CD14-positive monocyte (primary cell): ENCODE results near the gene RUFY2. TPM values are rescaled to one million over a fixed set of nuclear protein-coding genes. Genes with fewer than 3 reads are reported as not detected.

ENCODE experiments used
- DNase-seq, 3 donors: peaks; one replicate each; pipeline ENCODE4 v3.0.0-alpha.2; 2011 to 2022
- H2AFZ ChIP-seq: 2 replicates; pipeline ENCODE4 v1.6.0; 2012; ENCODE audit warnings: mild to moderate bottlenecking, low read depth, low read length, inconsistent platforms; ENCODE audit not compliant: insufficient read depth, poor library complexity, severe bottlenecking
- H3K27ac ChIP-seq, 2 donors: 1 replicate in 1 of 2; 2 replicates in 1 of 2; pipeline ENCODE4 v1.5.1; 2012 to 2013; ENCODE audit warnings: low read length in 2 of 2, control low read depth in 1 of 2, inconsistent platforms in 1 of 2, low read depth in 1 of 2, mild to moderate bottlenecking in 1 of 2
- H3K27me3 ChIP-seq, 2 donors: one replicate each; pipeline versions ENCODE4 v1.6.0 to v1.6.1; 2011 to 2013; ENCODE audit warnings: low read length in 2 of 2; ENCODE audit not compliant: control insufficient read depth in 2 of 2, insufficient read depth in 2 of 2
- H3K36me3 ChIP-seq, 2 donors: replicated peaks in 1 of 2; 1 replicate in 1 of 2; 2 replicates in 1 of 2; pipeline versions ENCODE4 v1.5.1 to v1.6.1; 2012 to 2013; ENCODE audit warnings: low read length in 2 of 2, control low read depth in 1 of 2, inconsistent platforms in 1 of 2, mild to moderate bottlenecking in 1 of 2; ENCODE audit not compliant: insufficient read depth in 2 of 2, control insufficient read depth in 1 of 2
- H3K4me1 ChIP-seq, 2 donors: 1 replicate in 1 of 2; 2 replicates in 1 of 2; pipeline versions ENCODE4 v1.5.1 to v1.6.1; 2012 to 2013; ENCODE audit warnings: low read length in 2 of 2, control low read depth in 1 of 2, inconsistent platforms in 1 of 2, mild to moderate bottlenecking in 1 of 2, moderate library complexity in 1 of 2; ENCODE audit not compliant: insufficient read depth in 2 of 2, control insufficient read depth in 1 of 2
- H3K4me2 ChIP-seq: replicated peaks from 2 replicates; pipeline ENCODE3; 2012; ENCODE audit warnings: low read length, moderate library complexity, mild to moderate bottlenecking; ENCODE audit not compliant: poor library complexity, severe bottlenecking; ENCODE audit errors: extremely low read depth
- H3K4me3 ChIP-seq, 3 experiments: fragments of 200-600 bp in 1 of 3; sonication (generic) in 1 of 3; replicated peaks in 1 of 3; 1 replicate in 2 of 3; 2 replicates in 1 of 3; pipeline ENCODE4 v1.5.1; 2011 to 2013; ENCODE audit warnings: low read length in 3 of 3, mild to moderate bottlenecking in 3 of 3, control low read depth in 2 of 3, low read depth in 2 of 3, inconsistent platforms in 1 of 3, moderate library complexity in 1 of 3
- H3K79me2 ChIP-seq: 2 replicates; pipeline ENCODE4 v1.6.0; 2012; ENCODE audit warnings: mild to moderate bottlenecking, control low read depth, inconsistent platforms, low read length, moderate library complexity; ENCODE audit not compliant: insufficient read depth
- H3K9ac ChIP-seq: 2 replicates; pipeline ENCODE4 v1.6.0; 2017; ENCODE audit warnings: low read length, mild to moderate bottlenecking; ENCODE audit not compliant: insufficient read depth, poor library complexity, severe bottlenecking
- H3K9me3 ChIP-seq, 2 donors: replicated peaks in 1 of 2; 1 replicate in 1 of 2; 2 replicates in 1 of 2; pipeline versions ENCODE4 v1.5.1 to v1.6.1; 2012 to 2013; ENCODE audit warnings: low read length in 2 of 2, control low read depth in 1 of 2; ENCODE audit not compliant: control insufficient read depth in 1 of 2, insufficient read depth in 1 of 2
- H4K20me1 ChIP-seq: 2 replicates; pipeline ENCODE4 v1.6.0; 2012; ENCODE audit warnings: mild to moderate bottlenecking, low read length, control low read depth, moderate library complexity; ENCODE audit not compliant: insufficient read depth
- H3K27ac Mint-ChIP-seq, 7 donors: one replicate each; pipeline ENCODE4 v1.8.0; 2020; ENCODE audit warnings: mild to moderate bottlenecking in 7 of 7, mixed read lengths in 7 of 7, moderate library complexity in 6 of 7, inconsistent platforms in 2 of 7
- H3K27me3 Mint-ChIP-seq, 3 donors: one replicate each; pipeline ENCODE4 v1.8.0; 2021 to 2022; ENCODE audit warnings: low read depth in 3 of 3, mild to moderate bottlenecking in 3 of 3, mixed read lengths in 3 of 3, moderate library complexity in 3 of 3, inconsistent platforms in 1 of 3
- H3K36me3 Mint-ChIP-seq, 2 donors: one replicate each; pipeline ENCODE4 v1.8.0; 2020; ENCODE audit warnings: mixed read lengths in 2 of 2, inconsistent platforms in 1 of 2, mild to moderate bottlenecking in 1 of 2
- H3K4me1 Mint-ChIP-seq: one replicate; pipeline ENCODE4 v1.8.0; 2020; ENCODE audit warnings: mild to moderate bottlenecking, mixed read lengths
- H3K4me3 Mint-ChIP-seq, 2 donors: one replicate each; pipeline ENCODE4 v1.8.0; 2020; ENCODE audit warnings: mild to moderate bottlenecking in 2 of 2, mixed read lengths in 2 of 2, moderate library complexity in 1 of 2
- H3K9me3 Mint-ChIP-seq, 7 donors: one replicate each; pipeline ENCODE4 v1.8.0; 2020 to 2022; ENCODE audit warnings: mixed read lengths in 7 of 7, mild to moderate bottlenecking in 6 of 7, moderate library complexity in 6 of 7, inconsistent platforms in 2 of 7
- WGBS: methylation state at CpG from one replicate; pipeline ENCODE4 v1.1.5; 2013; ENCODE audit warnings: missing lambda C conversion rate; ENCODE audit not compliant: insufficient coverage; 5-methylcytosine and 5-hydroxymethylcytosine counted together
- intact Hi-C, 2 donors: fragments of 100-400 bp; cut with micrococcal nuclease; formaldehyde crosslinking; loops; one replicate each; pipeline versions ENCODE4 v1.15.0 to v1.15.1; 2023
- polyA plus RNA-seq, 3 donors: library from polyadenylated mRNA; depleted of rRNA in 1 of 3; unstranded in 2 of 3; stranded (reverse) in 1 of 3; fragments of 300-500 nt in 2 of 3; fragments of >200 nt in 1 of 3; fragmentation: Illumina TruSeq in 2 of 3; gene quantifications; 1 replicate in 2 of 3; 2 replicates in 1 of 3; pipeline ENCODE4 v1.2.3, GENCODE V29; 2012 to 2021
- TF ChIP-seq, protein P1 (sequence below): fragments of 200-600 bp; IDR thresholded peaks from one replicate; pipeline ENCODE4 v1.8.0; 2022; ENCODE audit warnings: antibody characterized with exemption, mild to moderate bottlenecking

Gene RUFY2
- polyA plus RNA-seq, 3 donors = 2.8 to 3.9 (median 3.3) TPM

- no peak overlapping the region for H3K9ac ChIP-seq
- H2AFZ ChIP-seq = no peak overlapping the region
- intact Hi-C loops = no loop called here
- DNase-seq = no peak
- Mint-ChIP-seq H3K4me1 (peaks cover 6% of the 10 kb centered on the region), H3K27ac (no peak overlapping the region), H3K36me3 (peaks cover 21 to 50% of the 10 kb centered on the region in 2 donors), H3K4me3 (no peak overlapping the region), H3K9me3 (peaks cover 0 to 2% (median 0%) of the 10 kb centered on the region in 7 donors), H3K27me3 (peaks cover 0 to 2% (median 1%) of the 10 kb centered on the region in 3 donors)
- H3K9me3 ChIP-seq = no peaks in the 10 kb centered on the region
- H3K36me3 ChIP-seq = peaks cover 2 to 19% of the 10 kb centered on the region in 2 donors
- TF ChIP-seq, protein P1, sequence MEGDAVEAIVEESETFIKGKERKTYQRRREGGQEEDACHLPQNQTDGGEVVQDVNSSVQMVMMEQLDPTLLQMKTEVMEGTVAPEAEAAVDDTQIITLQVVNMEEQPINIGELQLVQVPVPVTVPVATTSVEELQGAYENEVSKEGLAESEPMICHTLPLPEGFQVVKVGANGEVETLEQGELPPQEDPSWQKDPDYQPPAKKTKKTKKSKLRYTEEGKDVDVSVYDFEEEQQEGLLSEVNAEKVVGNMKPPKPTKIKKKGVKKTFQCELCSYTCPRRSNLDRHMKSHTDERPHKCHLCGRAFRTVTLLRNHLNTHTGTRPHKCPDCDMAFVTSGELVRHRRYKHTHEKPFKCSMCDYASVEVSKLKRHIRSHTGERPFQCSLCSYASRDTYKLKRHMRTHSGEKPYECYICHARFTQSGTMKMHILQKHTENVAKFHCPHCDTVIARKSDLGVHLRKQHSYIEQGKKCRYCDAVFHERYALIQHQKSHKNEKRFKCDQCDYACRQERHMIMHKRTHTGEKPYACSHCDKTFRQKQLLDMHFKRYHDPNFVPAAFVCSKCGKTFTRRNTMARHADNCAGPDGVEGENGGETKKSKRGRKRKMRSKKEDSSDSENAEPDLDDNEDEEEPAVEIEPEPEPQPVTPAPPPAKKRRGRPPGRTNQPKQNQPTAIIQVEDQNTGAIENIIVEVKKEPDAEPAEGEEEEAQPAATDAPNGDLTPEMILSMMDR = no peak
- no CpG with 5 or more reads among the region's 3 CpGs for WGBS
- no peaks in the 10 kb centered on the region for H4K20me1 ChIP-seq
- H3K79me2 ChIP-seq = no peaks in the 10 kb centered on the region
- no peak overlapping the region for H3K4me2 ChIP-seq
- no peak overlapping the region for H3K27ac ChIP-seq
- no peaks in the 10 kb centered on the region for H3K4me1 ChIP-seq
- no peak overlapping the region for H3K4me3 ChIP-seq
- no peaks in the 10 kb centered on the region for H3K27me3 ChIP-seq
Observed at GRCh38 chr10:68440898-68441297, 33.8 kb upstream of the RUFY2 start.

DNA sequence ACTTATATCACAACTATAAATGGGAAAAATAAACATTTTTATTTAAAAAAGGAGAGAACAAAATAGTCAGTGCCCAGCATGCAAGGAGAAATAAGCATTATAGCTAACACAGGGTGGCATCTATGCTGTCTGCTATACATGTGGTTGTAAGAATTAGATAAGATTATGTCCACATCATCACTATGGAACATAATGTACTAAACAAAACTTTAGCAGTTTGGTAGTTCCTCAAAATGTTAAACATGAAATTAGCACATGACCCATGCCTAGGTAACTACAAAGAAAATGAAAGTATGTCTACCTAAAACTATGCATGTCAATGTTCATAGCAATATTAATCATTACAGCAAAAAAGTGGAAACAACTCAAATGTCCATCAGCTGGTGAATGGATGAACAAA is 28.7 kb upstream of the RUFY2 start:
- Histone ChIP-seq H3K9me3 (no peaks in the 10 kb centered on the region), H3K27ac (peak overlapping the region in 1 of 2 donors; percentile 24), H3K4me1 (no peaks in the 10 kb centered on the region), H3K27me3 (no peaks in the 10 kb centered on the region), H3K9ac (no peak overlapping the region), H3K79me2 (no peaks in the 10 kb centered on the region), H3K4me2 (no peak overlapping the region), H3K4me3 (no peak overlapping the region), H3K36me3 (peaks cover 2 to 23% of the 10 kb centered on the region in 2 donors), H2AFZ (no peak overlapping the region), H4K20me1 (no peaks in the 10 kb centered on the region)
- H3K4me1 Mint-ChIP-seq = peaks cover 6% of the 10 kb centered on the region
- H3K9me3 Mint-ChIP-seq = peaks cover 0 to 2% (median 0%) of the 10 kb centered on the region in 7 donors
- intact Hi-C loops = no loop called here
- H3K27ac Mint-ChIP-seq = no peak overlapping the region
- no peak overlapping the region for H3K4me3 Mint-ChIP-seq
- peaks cover 22 to 51% of the 10 kb centered on the region in 2 donors for H3K36me3 Mint-ChIP-seq
- H3K27me3 Mint-ChIP-seq = no peaks in the 10 kb centered on the region
- TF ChIP-seq, protein P1 = no peak
- no peak for DNase-seq
